HG03097 (cell line): ENCODE results near the gene POGLUT2.
"Not testable (repeated sequence)": the region's sequence is repeated elsewhere in the genome, so short reads cannot be mapped to it uniquely, and the experiment has no call there.

Source experiments
- ATAC-seq: cut with Tn5 transposase; IDR thresholded peaks from one replicate; pipeline ENCODE4 v1.9.1; 2021; ENCODE audit not compliant: unreplicated experiment, low FRiP score

Gene POGLUT2

DNA sequence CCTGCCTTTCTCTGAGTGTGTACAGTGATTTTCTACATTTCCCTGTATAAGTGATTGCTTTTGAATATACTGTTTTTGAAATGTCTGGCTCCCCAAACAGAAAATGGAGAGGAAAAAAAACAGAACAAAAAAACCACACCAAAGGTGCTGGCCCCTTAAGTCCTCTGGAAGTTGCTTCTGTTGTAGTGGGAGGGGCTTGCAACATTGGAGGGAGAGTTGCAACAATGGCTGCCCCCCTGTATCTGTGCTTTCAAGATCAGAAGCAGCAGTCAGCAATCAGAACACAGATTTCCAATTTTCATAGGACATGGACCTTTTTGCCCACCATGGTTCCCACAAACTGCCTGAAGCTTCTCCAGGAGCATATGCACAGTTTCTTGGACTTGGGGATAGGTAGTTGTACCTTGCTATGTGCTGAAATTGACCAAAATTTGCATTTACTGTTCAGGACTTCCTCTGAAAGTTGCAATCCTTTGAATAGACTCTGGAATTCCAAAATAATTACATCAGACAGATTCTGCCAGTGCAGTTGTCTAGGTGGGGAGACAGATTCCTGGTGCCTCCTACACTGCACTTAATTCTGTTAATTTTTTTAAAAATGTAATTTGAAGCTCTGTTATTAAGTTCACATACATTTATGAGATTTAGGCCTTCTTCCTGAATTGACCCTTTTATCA, 14.0 kb upstream of the POGLUT2 start:
- ATAC-seq, result no peak

GRCh38 chr13:102807699-102808098, 8.9 kb upstream of the POGLUT2 start:
- ATAC-seq, result no peak

DNA sequence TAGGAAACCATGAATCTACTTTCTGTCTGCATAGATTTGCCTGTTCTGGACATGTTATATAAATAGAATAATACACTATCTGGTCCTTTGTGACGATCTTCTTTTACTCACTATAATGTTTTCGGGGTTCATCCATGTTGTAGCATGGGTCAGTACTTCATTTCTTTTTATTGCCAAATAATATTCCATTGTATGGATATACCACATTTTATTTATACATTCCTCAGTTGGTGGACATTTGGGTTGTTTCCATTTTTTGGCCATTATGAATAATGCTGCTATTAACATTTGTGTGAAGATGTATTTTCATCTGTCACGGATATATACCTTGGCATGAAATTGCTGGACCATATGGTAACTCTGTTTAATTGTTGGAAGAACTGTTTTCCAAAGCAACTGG, 6.9 kb upstream of the POGLUT2 start:
- no peak for ATAC-seq

DNA sequence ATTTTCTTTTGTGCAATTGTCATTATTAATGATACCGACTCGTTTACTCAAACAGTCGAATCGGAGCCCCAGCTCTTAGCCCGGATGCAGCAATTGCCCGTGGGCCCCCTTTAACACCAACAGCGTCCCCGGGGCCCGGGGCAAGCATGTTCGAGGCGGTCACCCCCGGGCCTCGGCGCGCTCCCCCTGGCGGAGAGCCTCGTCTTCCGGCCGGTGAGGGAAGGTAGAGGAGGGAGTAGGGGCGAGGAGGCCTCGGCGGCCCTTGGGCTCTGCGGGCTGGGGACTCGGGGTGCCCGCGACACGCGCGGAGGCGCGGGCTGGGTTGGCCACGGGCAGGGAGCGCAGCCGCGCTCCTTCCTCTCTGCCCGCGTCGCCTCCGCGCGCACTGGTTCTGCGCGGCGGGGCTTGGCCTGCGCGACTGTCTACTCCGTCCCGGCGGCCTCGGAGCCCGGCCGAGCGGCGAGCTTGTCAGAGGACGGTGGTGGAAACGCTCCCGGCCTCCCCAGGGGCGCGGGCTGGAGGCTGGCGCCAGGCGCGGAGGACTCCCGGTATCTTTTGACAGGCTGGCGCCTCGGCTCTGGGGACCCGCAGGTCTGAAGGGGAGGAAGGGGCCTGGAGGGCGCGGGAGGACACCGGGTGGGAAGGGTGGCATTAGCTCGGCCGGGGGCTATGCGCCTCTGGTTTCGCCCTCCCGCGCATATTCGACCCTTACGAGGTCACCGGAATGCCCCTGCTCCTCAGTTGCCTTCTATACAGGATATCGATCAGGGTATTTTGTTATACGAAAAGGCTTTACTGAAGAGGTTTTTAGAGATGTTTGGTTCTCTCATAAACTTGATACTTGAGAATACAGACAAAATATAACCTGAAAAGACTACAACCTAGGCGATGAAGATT, 1.6 kb upstream of the POGLUT2 start:
- ATAC-seq, result peak; percentile 73

DNA sequence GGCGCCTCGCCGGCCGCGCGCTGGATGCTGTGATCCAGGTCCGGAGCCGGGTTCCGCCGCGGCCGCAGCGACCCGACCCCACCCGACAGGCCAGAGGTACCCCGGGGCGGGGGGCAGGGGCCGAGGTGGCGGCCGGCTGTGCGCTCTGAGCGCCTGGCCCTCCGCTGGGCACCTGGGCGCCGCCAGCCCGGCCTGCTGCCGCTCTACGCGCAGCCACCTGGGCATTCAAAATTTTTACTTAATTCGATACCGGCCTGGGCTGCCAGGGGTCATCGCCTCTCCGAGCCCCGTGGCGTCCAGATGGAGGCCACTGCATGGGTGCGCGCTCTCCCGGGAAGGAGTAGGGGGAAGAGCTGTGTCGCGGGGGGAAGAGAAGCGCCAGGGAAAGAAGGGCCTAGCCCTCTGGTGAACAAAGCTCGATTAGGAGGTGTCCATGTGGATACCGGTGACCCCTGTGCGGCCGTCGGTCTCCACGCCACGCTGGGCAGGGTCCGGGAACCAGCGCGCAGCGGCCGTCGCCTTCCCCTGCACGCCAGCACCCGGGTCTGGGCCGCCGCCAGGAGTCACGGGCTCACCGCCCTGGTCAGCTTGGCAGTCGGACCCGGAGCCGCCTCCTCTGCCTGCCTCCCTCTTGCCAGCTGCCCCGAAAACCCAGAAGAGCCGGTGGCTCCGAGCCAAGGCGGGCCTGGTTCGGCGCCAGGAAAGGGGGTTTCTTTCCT, 809 bp upstream of the POGLUT2 start:
- ATAC-seq, result peak; percentile 2

DNA sequence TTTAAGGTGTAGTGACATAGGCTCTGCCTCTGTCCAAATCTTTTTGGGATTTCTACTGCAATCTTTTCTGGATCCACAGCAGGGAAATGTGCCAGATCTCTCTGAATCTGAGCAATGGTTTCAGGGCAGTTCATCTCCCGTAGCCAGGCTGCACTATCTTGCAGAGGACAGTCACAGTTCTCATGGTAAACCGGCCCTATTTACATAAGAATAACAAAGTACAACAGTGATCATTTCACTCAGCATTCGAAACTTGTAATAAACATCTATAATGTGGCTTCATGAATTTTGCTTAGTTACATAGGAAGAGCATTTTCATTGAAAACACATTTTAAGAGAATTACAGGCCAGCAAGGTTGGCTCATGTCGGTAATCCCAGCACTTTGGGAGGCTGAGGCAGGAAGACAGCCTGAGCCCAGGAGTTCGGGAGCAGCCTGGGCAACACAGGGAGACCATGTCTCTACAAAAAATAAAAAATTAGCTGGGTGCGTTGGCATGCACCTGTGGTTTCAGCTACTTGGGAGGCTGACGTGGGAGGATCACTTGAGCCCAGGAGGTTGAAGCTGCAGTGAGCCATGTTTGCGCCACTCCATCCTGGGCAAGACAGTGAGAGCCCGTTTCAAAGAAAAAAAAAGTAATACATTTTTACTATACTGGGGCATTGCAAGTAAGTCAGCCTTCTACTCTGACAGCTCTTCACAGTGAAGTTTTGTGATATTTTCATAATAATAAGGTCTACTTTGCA, 5.0 kb downstream of the POGLUT2 start:
- no peak for ATAC-seq

DNA sequence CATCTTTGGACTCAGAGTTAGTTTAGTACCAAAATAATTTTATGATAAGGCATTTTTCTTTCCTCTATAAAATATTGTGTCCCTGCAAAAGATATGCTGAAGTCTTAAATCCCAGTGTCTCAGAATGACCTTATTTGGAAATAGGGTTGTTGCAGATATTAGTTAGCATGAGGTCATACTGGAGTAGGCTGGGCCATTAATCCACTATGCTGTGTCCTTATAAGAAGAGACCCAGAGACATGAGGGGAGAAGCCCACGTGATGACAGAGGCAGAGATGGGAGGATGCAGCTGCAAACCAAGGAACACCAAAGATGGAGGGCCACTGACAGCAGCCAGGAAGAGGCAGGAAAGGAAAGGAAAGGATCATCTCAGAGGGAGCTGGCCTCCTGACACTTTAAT, 6.4 kb downstream of the POGLUT2 start:
- no peak for ATAC-seq

DNA sequence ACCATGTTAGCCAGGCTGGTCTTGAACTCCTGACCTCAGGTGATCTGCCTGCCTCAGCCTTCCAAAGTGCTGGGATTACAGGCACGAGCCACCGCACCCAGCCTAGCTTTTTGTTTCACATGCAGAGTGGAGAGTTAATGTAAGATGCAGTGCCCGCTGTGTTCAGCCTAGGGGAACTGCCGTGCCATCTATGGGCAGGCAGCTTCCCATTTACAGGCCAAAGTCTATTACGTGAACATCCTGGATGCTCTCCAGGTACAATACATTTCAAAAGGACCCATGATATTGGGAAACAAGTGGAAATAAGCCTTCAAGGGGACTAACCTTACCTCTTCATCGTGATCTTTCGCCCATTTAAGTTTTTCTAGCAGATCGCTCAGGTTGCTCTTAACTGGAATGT, 10.1 kb downstream of the POGLUT2 start:
- ATAC-seq, result no peak

DNA sequence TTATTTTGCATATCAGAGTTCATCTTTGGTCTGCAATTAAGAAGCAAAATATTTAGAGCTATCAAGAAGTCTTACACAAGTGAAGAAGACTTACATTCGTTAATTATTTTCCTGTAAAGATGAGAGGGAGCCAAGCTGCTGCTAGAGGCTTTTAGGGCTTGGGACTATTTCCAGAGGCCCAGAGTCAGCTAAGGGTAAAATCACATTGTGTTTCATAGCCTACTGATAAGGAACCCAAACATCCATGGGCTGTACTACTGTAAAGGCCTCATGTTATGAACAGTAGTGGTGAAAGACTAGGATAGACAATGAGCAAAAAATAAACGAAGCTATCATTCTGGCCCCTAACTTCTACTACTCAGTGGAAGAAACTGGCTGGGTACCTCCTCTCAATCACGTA, 14.3 kb downstream of the POGLUT2 start:
- no peak for ATAC-seq

DNA sequence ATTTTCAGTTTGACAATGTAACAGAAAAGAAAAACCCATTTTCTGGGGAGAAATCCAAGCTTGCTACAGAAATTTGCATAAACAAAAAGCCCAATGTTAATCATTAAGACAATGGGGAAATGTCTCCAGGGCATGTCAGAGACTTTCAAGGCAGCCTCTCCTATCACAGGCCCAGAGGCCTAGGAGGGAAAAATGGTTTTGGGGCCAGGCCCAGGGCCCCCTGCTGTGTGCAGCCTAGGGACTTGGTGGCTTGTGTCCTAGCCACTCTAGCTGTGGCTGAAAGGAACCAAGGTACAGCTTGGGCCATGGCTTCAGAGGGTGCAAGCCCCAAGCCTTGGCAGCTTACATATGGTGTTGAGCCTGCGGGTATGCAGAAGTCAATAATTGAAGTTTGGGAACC, 17.2 kb downstream of the POGLUT2 start:
- no peak for ATAC-seq

GRCh38 chr13:102780656-102781055, 18.1 kb downstream of the POGLUT2 start:
- not testable (repeated sequence) for ATAC-seq

DNA sequence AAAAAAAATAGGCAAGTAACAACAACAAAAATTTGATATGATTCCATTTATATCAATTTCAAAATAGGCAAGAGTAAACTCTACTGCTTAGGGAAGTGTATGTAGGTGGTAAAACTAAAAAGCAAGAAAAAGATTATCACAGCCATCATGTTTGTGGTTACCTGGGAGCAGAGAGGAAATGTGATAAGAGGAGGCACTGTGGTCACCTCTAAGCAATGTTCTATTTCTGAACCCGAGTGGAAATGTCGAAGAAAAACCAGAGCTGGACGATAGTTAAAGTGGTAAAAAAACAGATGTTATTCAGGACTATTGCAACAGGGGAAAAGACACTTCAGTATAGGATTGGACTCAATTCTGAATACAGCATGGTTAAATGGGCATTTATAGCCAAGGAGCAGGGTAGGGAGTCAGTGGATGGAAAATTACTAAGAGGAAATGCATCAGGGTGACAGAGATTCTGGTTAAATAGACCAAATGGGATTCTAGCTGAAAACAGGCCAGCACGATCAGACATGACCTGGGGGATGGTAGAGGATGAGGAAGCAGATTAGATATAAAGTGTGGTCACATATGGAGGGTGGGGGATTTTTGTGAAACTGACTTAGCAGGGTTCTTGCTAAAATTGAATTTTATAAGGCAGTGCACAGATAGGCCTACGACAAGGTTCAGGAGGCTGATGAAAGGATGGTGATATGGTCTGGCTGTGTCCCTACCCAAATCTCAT, 19.2 kb downstream of the POGLUT2 start:
- ATAC-seq, result no peak

GRCh38 chr13:102777736-102778135, 21.0 kb downstream of the POGLUT2 start:
- ATAC-seq, result no peak

DNA sequence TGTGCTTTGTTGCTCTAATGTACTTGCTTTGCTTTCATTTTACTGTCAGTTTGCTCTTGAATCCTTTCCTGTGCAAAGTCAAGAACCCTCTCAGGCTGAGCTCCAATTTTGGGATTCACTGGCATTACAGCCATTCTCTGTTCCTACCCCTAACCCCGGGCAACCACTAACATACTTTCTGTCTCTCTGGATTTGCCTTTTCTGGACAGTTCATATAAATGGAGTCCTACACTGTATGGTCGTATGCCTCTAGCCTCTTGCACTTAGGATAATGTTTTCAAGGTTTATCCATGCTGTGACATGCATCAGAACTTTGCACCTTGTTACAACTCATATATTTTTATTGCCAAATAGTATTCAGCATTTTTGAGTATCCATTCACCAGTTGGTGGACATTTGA, 22.5 kb downstream of the POGLUT2 start:
- ATAC-seq, result no peak

GRCh38 chr13:102774591-102775520, 23.9 kb downstream of the POGLUT2 start:
- ATAC-seq, result no peak

- ATAC-seq, result no peak
Measured at GRCh38 chr13:102774214-102774568, 24.6 kb downstream of the POGLUT2 start.

GRCh38 chr13:102773441-102774213, 25.1 kb downstream of the POGLUT2 start, which contains the start of gene TEX30:
TEX30 (minus strand) TSS chr13:102773786; CDS start chr13:102770026, 3,760 bp downstream.
- ATAC-seq, result peak; percentile 89

DNA sequence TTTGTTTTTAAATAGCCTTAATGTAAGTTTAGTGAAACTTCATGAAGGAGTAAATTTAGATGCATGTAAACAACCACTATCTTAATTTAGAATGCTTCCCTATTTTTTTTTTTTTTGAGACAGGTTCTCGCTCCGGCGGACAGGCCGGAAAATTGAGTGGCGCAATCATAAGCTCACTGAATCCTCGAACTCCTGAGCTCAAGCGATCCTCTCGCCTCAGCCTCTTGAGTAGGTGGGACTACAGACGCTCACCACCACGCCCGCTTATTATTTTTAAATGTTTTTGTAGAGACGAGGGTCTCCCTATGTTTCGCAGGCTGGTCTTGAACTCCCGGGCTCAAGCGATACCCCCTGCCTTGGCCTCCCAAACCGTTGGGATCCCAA, 26.7 kb downstream of the POGLUT2 start:
- no peak for ATAC-seq
